A673 (cell line): ENCODE results near the gene TBCC. TPM values are rescaled to one million over a fixed set of nuclear protein-coding genes. Genes with fewer than 3 reads are reported as not detected.

ENCODE experiments used
- BruUV-seq: library from RNA; stranded (reverse); fragments of 400-500 nt; replicated peaks from 2 replicates; lab custom pipeline; 2021; lab: Mats Ljungman, UMichigan
- CTCF ChIA-PET: fragments of 300-600 bp; sonication (Branson Sonifier 250); formaldehyde crosslinking; loops from one replicate; lab custom pipeline; 2022; ENCODE audit warnings: antibody characterized with exemption; lab: Charles Lee
- POLR2A ChIA-PET: fragments of 300-600 bp; sonication (Branson Sonifier 250); formaldehyde crosslinking; loops from one replicate; lab custom pipeline; 2022; ENCODE audit warnings: antibody characterized with exemption; ENCODE audit not compliant: low non-redundant PET; lab: Charles Lee
- DNase-seq: peaks from one replicate; pipeline ENCODE4 v3.0.0-alpha.2; 2015; ENCODE audit warnings: low spot score
- H3K27ac ChIP-seq: fragments of 200-600 bp; sonication (generic); 2 replicates; pipeline ENCODE4 v1.5.1; 2016; ENCODE audit warnings: mixed run types, low read depth, mild to moderate bottlenecking, mixed read lengths, antibody characterized with exemption, low read length; ENCODE audit not compliant: poor library complexity, severe bottlenecking
- H3K27me3 ChIP-seq: fragments of 200-600 bp; sonication (generic); replicated peaks from 2 replicates; pipeline ENCODE4 v1.6.1; 2017; ENCODE audit warnings: mixed run types, low read depth, mild to moderate bottlenecking, mixed read lengths, antibody characterized with exemption, low read length; ENCODE audit not compliant: insufficient read depth, poor library complexity
- H3K36me3 ChIP-seq: fragments of 200-600 bp; sonication (generic); 2 replicates; pipeline ENCODE4 v1.6.1; 2016; ENCODE audit warnings: mixed run types, mild to moderate bottlenecking, mixed read lengths, antibody characterized with exemption, low read length; ENCODE audit not compliant: insufficient read depth, poor library complexity, severe bottlenecking
- H3K4me1 ChIP-seq: fragments of 200-600 bp; sonication (generic); 2 replicates; pipeline ENCODE4 v1.6.1; 2017; ENCODE audit warnings: mixed run types, mild to moderate bottlenecking, mixed read lengths, antibody characterized with exemption, low read length; ENCODE audit not compliant: insufficient read depth, poor library complexity, severe bottlenecking
- H3K4me3 ChIP-seq: fragments of 200-600 bp; sonication (generic); 2 replicates; pipeline ENCODE4 v1.5.1; 2016; ENCODE audit warnings: low read depth, mixed run types, mild to moderate bottlenecking, mixed read lengths, low read length; ENCODE audit not compliant: poor library complexity, severe bottlenecking
- H3K9me3 ChIP-seq: fragments of 200-600 bp; sonication (generic); 2 replicates; pipeline ENCODE4 v1.6.1; 2016; ENCODE audit warnings: mixed run types, low read depth, mild to moderate bottlenecking, mixed read lengths, antibody characterized with exemption, low read length; ENCODE audit not compliant: poor library complexity, severe bottlenecking
- EZH2 ChIP-seq: fragments of 200-600 bp; sonication (generic); IDR thresholded peaks from 2 replicates; pipeline ENCODE4 v1.6.1; 2017; ENCODE audit warnings: borderline replicate concordance, low read depth, mild to moderate bottlenecking, mixed read lengths, antibody characterized with exemption, low read length; ENCODE audit not compliant: poor library complexity, severe bottlenecking
- intact Hi-C: fragments of 100-400 bp; cut with micrococcal nuclease; formaldehyde crosslinking; loops from one replicate; pipeline ENCODE4 v1.10.0; 2022; ENCODE audit not compliant: unreplicated experiment
- total RNA-seq: library from RNA; stranded (reverse); gene quantifications from 2 replicates; pipeline ENCODE4 v1.2.3, GENCODE V29; 2021
- TF ChIP-seq, protein P1 (sequence below): fragments of 300-800, 200-600 bp; sonication (generic); conservative IDR thresholded peaks from 2 replicates; pipeline ENCODE4 v1.5.1; 2017; ENCODE audit warnings: low read depth, mild to moderate bottlenecking, antibody characterized with exemption, low read length, moderate library complexity, mixed read lengths

Gene TBCC
- total RNA-seq, 1 experiment from 2014 or later, result 31.3 TPM

DNA sequence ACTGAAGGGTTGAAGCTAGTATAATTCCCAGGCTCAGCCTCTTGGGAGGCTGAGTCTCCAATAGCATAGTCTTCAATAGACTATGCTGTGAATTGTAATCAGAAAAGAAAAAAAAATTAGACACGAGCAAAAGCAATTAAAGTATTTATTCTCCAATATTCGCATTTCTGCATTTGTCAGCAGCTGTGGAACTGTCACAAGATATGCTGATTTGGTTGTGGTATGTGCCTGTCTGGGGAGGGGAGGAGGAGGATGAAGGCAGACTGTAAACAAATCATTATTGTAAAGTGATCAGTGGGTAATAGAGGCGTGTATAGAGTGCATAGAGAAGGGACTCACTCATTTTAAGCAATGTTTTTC lies 25.8 kb upstream of the TBCC start:
- Histone ChIP-seq H3K9me3 (no peaks in the 10 kb centered on the region), H3K27me3 (no peaks in the 10 kb centered on the region), H3K36me3 (no peaks in the 10 kb centered on the region), H3K4me1 (no peaks in the 10 kb centered on the region), H3K4me3 (no peak overlapping the region), H3K27ac (no peak overlapping the region)
- no peak for DNase-seq
- ChIA-PET CTCF (no interaction called here), POLR2A (no interaction called here)
- TF ChIP-seq, protein P1, sequence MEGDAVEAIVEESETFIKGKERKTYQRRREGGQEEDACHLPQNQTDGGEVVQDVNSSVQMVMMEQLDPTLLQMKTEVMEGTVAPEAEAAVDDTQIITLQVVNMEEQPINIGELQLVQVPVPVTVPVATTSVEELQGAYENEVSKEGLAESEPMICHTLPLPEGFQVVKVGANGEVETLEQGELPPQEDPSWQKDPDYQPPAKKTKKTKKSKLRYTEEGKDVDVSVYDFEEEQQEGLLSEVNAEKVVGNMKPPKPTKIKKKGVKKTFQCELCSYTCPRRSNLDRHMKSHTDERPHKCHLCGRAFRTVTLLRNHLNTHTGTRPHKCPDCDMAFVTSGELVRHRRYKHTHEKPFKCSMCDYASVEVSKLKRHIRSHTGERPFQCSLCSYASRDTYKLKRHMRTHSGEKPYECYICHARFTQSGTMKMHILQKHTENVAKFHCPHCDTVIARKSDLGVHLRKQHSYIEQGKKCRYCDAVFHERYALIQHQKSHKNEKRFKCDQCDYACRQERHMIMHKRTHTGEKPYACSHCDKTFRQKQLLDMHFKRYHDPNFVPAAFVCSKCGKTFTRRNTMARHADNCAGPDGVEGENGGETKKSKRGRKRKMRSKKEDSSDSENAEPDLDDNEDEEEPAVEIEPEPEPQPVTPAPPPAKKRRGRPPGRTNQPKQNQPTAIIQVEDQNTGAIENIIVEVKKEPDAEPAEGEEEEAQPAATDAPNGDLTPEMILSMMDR, result no peak
- TF ChIP-seq EZH2, result no peak
- intact Hi-C loops, result no loop called here
- BruUV-seq, result no TSS peak

DNA sequence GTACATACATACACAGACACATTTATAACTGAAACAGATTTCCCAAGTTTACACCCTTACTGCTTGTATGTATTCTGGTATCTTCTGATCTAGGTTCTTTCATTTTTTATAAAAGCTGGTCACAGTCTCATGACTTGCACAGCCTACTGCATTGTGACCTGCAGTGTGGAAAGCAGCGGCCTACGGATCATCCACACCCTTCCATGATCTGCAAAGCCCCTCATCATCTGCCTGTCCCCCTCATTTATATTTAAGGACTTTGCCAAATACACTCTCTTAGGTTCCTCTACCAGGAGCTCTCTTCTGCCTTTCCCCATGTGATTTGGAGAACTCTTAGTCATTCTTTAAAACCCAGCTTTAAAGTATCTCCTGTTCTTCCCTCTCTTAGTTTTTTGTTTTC lies 23.9 kb upstream of the TBCC start:
- intact Hi-C loops, result no loop called here
- Histone ChIP-seq H3K4me3 (no peak overlapping the region), H3K4me1 (no peaks in the 10 kb centered on the region), H3K36me3 (no peaks in the 10 kb centered on the region), H3K27ac (no peak overlapping the region), H3K9me3 (no peaks in the 10 kb centered on the region), H3K27me3 (no peaks in the 10 kb centered on the region)
- no peak for TF ChIP-seq EZH2
- TF ChIP-seq, protein P1, result no peak
- BruUV-seq, result no TSS peak
- ChIA-PET POLR2A (interaction anchor here (0.6 kb wide), 1 partner anchor 12 kb away, joined by 6 read pairs; the partner anchor contains the start of gene BICRAL), CTCF (no interaction called here)
- DNase-seq, result no peak

DNA sequence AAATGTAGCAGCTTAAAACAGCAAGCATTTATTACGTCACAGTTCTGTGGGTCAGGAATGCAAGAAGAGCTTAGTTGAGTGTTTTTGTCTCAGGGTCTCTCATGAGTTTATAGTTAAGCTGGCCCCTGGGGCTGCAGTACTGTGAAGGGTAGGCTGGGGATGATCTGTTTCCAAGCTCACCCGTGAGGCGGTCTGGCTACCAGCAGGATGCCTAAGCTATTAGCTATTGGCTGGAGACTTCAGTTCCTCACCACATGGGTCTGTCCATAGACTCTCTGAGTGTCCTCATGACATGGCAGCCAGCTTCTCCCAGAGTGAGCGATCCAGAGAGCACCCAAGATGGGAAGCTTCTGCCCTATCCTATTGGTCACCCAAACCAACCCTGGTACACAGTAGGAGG lies 23.1 kb upstream of the TBCC start:
- Histone ChIP-seq H3K27ac (no peak overlapping the region), H3K9me3 (no peaks in the 10 kb centered on the region), H3K27me3 (no peaks in the 10 kb centered on the region), H3K4me3 (no peak overlapping the region), H3K4me1 (no peaks in the 10 kb centered on the region), H3K36me3 (no peaks in the 10 kb centered on the region)
- ChIA-PET POLR2A (interaction anchor here (0.5 kb wide), 1 partner anchor 17 kb away, joined by 3 read pairs; no protein-coding TSS in a partner anchor), CTCF (no interaction called here)
- intact Hi-C loops, result no loop called here
- no peak for DNase-seq
- BruUV-seq, result no TSS peak
- TF ChIP-seq, protein P1, result no peak
- no peak for TF ChIP-seq EZH2
